Bone marrow (tissue), 2 donors: ENCODE results near the gene TP53BP1.
A peak's percentile ranks its signal among the peaks of the same experiment; 100 is the strongest.

Experiments
- DNase-seq, 2 donors: peaks; one replicate each; lab custom pipeline; 2025; lab: John Stamatoyannopoulos, UW

Gene TP53BP1

DNA sequence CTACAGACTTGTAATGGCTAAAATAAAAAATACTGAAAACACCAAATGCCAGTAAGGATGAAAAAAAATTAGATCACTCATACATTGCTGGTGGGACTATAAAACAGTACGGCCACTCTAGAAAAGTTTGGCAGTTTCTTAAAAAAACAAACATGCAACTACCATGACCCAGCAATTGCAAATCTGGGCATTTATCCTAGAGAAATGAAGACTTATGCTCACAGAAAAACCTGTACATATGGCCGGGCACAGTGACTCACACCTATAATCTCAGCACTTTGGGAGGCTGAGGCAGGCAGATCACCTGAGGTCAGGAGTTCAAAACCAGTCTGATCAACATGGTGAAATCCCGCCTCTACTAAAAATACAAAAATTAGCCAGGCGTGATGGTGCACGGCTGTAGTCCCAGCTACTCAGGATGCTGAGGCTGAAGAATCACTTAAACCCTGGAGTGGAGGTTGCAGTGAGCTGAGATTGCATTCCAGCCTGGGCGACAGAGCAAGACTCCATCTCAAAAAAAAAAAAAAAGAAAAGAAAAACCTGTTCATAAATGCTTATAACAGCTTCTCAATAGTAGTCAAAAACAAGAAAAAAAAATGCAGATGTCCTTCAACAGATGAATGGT is 5.6 kb downstream of the TP53BP1 start:
- DNase-seq, result no peak

GRCh38 chr15:43484455-43484854 is 8.5 kb downstream of the TP53BP1 start:
- DNase-seq, result no peak

DNA sequence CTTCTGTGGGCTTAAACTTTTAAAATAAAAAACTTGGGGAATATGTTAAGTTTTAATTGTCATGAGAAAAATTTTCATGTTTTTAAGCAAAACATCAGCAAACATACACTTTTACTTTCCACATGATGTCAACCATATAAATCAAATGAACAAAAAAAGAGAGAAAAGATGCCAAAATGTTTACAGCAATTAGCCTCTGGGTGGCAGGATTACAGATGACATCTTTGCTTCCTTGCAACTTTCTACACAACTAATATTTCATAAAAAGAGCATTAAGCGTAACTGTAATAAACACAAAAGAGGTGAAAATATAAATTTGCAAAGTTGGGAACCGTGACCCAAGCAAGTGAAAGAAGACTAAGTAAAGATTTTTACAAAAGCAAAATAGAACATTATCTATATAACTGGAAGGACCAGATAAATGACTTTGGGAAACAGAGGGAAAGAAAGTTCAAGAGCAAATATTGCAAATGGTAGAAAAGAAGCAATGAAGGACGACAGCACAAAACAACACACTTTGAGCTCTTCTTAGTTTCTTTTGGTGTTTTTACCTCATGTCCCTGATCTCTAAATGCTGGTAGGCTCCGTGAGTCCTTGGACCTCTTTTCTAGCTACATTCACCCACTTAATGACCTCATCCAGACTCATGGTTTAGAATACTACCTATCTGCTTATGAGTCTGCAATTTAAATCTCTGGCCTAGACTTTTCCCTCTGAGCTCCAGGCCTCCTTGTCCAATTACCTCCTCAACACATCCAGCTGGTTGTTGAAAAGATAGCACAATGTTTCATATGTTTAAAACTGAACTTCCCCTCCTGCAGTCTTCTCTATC is 9.4 kb downstream of the TP53BP1 start:
- peak in 1 of 2 donors; percentile 62 for DNase-seq

GRCh38 chr15:43473885-43474284 is 19.1 kb downstream of the TP53BP1 start:
- DNase-seq, result no peak

- no peak for DNase-seq
Observed at GRCh38 chr15:43471975-43472374, 21.0 kb downstream of the TP53BP1 start.

- DNase-seq, result no peak
Observed at GRCh38 chr15:43469867-43470266, 23.1 kb downstream of the TP53BP1 start.

DNA sequence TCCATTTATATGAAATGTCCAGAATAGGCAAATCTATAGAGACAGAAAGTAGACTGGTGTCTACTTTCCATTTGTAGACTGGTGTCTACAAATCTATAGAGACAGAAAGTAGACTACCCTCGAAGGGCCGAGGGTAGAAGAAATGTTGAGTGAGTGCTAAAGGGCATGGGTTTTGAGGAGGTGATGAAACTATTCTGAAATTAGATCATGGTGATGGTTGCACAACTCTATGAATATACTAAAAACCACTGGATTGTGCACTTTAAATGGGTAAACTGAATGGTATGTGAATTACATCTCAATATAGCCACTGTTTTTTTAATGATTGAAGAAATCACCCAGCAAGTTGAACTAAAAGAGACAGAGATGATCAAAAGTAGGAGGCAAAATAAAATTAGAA is 27.9 kb downstream of the TP53BP1 start:
- no peak for DNase-seq

DNA sequence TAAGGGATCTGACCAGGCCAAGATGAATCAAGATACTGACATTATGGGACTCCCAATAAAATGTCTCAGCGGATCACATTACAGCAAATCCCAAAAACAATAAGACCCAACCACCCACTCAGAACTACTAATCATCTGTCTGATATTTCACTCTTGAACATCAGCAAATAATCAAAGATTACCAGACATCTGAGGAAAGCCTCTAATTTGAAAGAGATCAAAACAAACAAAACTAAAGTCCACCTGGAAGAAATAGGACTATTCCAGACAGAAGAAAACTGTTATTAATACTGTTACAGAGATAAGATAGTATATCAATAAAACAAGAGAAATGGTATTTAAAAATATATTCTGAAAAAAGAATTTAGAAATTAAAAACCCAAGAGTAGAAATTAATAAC is 29.0 kb downstream of the TP53BP1 start:
- DNase-seq, result no peak

- no peak for DNase-seq
Observed at GRCh38 chr15:43463507-43463906, 29.4 kb downstream of the TP53BP1 start.

- no peak for DNase-seq
Observed at GRCh38 chr15:43449981-43450380, 43.0 kb downstream of the TP53BP1 start.

DNA sequence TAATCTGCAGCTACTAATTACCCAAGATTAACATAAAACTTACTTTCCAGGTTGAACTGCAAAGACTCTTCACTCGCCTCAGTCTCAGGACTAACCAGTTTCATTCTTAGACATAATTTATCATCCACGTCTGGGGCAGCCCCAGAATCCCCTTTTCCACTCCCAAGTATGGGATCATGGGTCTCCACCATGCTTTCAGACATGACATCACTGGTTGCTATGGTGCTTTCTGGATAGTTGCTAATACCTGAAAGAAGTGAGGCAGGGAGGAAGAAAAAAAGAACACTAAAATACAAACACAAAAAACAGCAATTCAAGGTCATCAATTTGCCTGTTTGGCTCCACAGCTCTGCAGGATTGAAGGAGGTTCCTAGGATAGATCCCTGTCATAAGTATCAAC is 46.6 kb downstream of the TP53BP1 start:
- DNase-seq, result no peak

- no peak for DNase-seq
Observed at GRCh38 chr15:43441316-43441715, 51.6 kb downstream of the TP53BP1 start.

DNA sequence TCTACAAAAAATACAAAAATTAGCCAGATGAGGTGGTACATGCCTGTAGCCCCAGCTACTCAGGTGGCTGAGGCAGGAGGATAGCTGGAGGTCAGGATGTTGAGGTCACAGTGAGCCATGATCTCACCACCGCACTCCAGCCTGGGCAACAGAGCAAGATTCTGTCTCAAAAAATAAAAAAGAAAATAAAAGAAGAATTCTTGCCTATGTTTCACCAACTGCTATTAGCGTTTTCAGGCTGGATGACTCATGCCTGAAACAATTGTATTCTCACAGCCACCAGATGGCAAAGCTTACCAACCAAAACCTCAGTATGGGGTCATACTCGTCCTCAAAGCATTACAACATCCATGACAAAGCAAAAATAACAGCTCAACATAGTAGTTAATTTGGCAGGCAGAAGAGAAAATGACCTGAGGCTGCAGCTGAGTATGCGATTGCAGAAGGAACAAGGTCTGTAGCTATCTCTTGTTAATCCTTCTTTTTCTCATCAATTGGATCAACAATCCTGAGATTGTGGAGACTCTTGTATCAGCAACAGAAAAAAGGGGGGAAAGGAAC is 52.2 kb downstream of the TP53BP1 start:
- peak in 1 of 2 donors; percentile 88 for DNase-seq

DNA sequence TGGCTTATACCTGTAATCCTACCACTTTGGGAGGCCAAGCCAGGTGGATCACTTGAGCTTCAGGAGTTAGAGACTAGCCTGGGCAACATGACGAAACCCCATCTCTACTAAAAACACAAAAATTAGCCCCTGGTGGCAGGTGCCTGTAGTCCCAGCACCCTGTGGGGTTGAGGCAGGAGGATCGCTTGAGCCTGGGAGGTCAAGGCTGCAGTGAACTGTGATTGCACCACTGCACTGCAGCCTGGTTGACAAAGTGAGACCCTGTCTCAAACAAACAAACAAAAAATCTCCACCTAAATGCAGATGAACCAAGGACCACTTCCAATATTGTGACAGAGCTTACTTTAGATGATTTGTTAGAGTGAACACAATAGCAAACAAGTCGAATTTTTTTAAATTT is 53.7 kb downstream of the TP53BP1 start:
- DNase-seq, result no peak

- no peak for DNase-seq
Observed at GRCh38 chr15:43436395-43436794, 56.6 kb downstream of the TP53BP1 start.

- DNase-seq, result no peak
Observed at GRCh38 chr15:43434446-43434845, 58.5 kb downstream of the TP53BP1 start.

DNA sequence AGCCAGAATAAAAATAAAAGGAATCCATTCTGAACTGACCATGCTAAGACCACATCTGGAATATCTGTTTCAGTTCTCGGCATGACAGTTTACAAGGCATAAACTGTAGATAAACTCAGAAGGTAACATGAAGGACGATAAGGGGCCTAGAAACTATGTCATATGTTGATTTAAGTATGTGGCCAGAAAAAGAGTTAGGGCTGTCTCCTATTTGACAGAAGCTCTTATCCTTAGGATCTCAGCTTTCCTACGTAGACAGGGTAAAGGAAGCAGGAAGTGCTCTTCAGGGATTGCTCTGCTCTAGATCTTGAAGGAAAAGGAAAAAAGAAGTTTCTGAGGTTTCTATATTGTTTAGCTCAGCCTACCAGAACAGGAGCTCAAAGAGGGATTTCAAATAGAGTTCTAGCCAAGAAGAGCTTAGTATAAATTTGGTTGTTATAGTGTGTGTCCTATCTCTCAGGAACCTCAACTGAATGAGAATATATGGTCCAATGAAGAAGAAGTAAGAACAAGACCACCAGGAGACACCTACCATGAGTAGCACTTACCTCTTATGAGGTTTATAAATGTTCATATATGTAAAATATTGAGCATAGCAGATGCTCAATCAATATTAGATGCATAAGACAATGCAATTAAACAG is 59.2 kb downstream of the TP53BP1 start:
- DNase-seq, result no peak

DNA sequence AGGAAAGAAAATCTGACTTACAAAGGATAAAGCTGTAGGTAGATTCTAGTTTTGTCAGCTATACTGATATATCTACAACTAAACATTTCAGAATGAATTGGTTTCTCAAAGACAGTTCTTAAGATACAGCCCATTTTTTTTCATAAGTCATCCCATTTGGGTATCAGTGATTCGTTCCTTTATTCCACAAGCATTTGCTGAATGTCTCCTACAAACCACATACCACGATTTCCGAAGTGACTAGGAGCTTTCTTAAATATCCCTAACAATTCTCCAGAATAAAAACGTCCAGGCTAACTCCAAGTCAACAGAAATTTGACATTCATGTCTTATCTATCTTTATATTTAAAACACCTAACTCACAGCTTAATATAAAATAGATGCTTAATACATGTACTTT is 59.8 kb downstream of the TP53BP1 start:
- DNase-seq, result no peak

GRCh38 chr15:43429687-43430086 is 63.3 kb downstream of the TP53BP1 start:
- no peak for DNase-seq

DNA sequence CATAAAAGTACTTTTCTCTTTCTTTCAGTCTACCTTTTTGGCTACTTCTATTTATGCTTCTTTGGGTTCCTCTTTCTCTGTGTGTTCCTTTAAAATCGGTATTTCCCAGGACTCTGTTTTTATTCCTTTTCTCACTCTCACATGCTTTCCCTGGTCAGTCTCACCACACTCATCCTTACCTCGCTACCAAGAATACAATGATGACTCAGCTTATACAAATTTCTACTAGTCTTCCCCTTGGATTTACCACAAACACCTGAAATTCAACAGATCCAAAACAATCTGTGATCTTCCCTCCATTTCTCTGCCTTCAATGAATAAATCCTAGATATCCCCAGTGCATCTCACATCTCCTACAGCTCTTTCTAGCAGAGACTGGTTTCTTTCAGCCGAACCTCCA is 69.2 kb downstream of the TP53BP1 start:
- DNase-seq, result no peak

DNA sequence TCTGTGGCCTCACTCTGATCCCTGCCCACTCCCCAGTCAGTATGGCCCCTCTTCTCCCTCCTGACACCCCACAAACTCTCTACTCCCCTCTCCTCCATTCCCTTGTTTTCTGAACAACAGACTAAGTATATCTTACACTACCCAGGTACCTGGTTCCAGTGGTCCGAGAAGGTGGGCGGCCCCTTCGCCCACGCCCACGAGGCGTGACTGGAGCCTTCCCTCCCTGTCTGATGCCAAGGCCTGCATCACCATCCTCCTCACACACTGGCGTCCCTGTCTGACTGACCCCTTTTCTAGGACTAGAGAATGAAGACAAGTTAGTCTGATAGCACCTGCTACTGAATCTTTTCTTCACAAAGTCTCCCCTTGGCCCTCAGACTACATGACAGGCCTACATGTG is 72.1 kb downstream of the TP53BP1 start:
- DNase-seq, result no peak

- DNase-seq, result no peak
Observed at GRCh38 chr15:43420435-43420834, 72.5 kb downstream of the TP53BP1 start.

DNA sequence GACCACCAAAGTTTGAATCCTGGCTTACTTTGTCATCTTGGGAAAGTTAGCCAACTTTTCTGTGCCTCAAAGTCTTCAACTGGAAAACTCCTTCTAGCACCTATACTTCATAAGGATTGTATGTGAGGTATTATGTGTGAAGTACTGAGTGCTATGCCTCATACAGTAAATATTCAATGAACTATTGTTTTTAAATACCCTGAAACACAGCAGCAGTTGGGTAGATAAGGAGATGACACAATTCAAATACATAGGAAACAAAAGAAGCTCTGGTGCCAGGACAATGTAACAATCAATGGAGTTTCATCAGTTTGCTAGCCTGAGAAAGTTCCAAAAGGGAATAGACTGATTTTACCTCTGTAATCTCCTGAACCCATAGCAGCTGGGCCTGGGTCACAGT is 78.8 kb downstream of the TP53BP1 start:
- no peak for DNase-seq
